ENCODE results near the gene IGF1.
"Not testable (repeated sequence)": the region's sequence is repeated elsewhere in the genome, so short reads cannot be mapped to it uniquely, and the experiment has no call there.

The IGF1 gene

DNA sequence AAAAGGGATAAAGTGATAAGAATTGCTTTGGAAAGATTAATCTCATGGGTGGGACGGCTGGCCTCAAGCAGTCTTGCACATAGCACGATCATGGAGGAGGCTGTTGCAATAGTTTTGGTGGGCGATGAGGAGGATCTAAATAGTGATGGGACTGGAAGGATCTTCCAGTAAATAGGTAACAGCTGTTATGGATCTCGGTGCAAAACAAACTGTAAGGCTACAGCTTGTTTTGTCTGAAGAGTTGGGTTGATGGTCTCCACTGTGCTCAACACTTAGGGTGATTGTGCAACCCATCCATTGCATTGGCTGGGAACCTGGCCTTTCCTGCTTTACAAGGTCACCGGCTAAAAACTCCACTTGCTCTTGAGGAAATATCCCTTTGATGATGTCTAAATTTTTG is 21.0 kb downstream of the IGF1 start:
- no peak for DNase-seq

DNA sequence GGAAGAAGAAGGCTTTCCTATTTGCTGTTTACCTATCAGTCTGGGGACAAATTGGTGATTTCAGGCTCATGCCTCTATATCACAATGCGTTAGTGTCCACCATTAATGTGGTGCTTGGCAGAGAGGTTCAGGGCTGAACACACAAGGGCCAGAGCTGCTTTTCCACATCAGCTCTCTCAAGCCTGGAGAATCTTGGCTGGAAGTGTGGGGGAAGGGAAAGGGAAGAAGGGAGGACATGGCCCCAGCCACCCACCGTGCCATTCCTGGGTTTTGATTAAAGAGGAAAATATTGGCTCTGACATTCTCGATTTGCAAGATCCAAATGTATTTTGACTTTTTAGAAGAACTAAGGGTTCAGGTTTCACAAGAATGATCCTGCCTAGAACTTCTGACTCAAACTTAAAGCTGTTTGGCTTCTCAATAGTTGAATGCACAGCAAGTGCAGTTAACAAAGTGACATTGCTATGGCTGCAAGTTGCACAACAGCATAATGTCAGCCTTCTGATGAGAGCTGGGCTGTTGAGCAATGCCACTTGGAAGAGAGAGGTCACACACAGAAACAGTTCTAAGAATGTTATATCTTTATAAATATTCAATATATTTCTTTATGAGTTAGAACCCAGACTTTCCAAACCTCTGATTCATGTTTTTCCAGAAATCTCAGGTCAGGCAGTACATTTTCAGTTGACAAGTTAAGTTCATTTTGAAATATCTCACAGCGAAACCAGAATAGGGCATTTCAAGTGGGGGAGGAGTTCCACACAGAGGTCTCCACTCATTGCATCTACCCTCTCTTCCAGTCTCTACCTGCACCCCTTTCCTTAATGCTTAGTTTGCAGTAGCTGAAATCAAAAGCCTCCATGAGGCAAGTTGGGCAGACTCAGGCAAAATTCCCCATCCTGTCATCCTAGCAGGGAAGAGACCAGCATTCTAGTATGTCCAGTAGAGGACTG is 25.3 kb downstream of the IGF1 start:
- DNase-seq, result no peak

DNA sequence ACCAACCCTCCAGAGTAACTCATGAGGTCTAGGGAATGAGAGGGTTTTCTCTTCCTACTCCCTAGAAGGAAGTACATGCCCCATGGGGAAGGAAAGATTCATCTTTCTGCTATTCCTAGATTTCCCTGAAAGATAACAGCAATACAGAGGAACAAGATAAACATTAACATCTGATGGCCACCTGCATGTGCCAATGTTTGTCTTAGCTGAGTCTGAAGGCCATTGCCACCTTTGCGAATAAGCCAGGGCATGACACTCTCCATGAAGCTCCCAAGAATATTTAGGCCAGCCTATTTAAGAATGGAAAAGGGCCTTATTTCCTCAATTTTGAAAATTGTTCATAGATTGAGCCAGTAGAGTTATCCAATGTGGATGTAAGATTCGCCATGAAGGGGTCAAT is 26.0 kb downstream of the IGF1 start:
- no peak for DNase-seq

DNA sequence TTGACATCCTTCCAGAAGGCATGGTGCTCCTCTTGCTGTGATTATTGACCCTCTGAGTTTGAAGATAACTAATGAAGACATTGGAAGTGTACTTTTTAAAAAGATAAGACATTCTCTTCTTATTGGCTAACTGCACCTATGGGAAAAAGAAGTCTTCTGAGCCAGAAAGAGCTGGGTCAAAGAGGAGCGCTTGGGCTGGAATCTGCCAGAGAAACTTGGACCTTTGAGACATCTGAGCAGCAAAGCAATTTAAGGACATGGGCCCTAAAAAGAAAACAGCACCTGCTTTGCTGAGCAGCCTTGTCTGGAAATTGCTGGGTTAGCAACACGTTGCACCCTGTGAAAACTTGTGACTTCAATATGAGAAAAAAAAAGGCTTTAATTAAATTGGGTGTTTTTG is 27.8 kb downstream of the IGF1 start:
- DNase-seq, result no peak

DNA sequence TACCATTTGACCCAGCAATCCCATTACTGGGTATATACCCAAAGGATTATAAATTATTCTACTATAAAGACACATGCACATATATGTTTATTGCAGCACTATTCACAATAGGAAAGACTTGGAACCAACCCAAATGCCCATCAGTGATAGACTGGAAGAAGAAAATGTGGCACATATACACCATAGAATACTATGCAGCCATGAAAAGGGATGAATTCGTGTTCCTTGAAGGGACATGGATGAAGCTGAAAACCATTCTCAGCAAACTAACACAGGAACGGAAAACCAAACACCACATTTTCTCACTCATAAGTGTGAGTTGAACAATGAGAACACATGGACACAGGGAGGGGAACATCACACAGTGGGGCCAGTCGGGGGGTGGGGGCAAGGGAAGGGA is 31.3 kb downstream of the IGF1 start:
- DNase-seq, result not testable (repeated sequence)

DNA sequence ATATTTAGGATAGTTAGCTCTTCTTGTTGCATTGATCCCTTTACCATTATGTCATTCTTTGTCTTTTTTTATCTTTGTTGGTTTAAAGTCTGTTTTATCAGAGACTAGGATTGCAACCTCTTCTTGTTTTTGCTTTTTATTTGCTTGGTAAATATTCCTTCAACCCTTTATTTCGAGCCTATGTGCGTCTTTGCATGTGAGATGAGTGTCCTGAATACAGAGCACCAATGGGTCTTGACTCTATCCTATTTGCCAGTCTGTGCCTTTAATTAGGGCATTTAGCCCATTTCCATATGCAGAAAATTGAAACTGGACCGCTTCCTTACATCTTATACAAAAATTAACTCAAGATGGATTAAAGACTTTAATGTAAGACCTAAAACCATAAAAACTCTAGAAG is 32.9 kb downstream of the IGF1 start:
- not testable (repeated sequence) for DNase-seq

DNA sequence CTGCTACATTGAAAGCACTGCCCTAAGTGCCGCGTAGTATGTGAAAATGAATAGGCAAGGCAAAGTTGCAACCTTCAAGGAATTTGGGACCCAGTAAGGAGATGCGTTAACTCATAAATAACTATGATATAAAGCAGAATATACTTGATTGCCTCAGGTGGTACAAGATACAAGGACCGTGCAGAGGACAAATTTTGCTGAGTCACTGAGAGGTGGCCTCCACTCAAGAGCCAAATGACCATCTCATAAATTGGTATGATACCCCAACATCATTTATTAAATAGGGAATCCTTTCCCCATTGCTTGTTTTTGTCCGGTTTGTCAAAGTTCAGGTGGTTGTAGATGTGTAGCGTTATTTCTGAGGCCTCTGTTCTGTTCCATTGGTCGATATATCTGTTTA is 35.7 kb downstream of the IGF1 start:
- DNase-seq, result no peak

DNA sequence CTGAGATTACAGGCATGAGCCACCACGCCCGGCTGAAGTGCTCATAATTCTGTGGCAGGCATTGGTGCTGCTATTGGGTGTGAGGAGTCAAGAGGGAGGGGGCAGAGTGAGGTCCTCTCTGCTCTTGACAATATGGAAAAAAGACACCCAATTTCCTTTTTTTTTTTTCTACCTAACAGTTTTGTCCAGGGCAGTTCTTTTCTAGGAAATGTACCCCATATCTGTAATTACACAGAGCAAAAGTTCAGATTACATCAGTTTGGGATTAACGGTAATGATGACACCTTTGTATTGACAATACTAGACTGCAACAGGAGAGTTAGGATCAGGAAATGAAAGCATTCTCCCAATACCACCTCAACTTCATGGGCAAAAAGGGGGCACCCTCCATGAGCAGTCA is 36.3 kb downstream of the IGF1 start:
- DNase-seq, result no peak

DNA sequence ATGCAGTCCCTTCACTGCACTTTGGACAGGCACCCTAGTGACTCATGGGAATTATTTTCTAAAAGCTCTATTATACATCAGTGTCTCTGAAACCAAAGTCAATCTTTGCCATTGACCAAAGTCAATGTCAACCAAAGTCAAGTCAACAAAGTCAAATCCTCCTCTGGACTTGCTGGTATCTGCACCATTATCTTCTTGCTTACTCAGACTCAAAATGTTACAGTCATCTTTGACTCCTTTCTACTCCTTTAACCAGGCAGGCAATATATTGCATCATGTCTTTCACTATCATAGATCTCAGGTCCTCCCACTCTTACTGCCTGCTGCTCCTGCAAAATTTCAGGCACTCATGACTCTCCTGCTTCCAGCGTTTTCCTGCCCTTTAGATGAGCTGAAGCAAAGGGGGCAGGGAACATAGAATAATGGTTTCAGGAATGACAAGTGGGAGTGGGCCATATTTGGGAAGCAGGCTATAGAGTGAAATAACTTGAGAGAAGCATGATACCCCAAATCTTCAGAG is 39.2 kb downstream of the IGF1 start:
- DNase-seq, result no peak

DNA sequence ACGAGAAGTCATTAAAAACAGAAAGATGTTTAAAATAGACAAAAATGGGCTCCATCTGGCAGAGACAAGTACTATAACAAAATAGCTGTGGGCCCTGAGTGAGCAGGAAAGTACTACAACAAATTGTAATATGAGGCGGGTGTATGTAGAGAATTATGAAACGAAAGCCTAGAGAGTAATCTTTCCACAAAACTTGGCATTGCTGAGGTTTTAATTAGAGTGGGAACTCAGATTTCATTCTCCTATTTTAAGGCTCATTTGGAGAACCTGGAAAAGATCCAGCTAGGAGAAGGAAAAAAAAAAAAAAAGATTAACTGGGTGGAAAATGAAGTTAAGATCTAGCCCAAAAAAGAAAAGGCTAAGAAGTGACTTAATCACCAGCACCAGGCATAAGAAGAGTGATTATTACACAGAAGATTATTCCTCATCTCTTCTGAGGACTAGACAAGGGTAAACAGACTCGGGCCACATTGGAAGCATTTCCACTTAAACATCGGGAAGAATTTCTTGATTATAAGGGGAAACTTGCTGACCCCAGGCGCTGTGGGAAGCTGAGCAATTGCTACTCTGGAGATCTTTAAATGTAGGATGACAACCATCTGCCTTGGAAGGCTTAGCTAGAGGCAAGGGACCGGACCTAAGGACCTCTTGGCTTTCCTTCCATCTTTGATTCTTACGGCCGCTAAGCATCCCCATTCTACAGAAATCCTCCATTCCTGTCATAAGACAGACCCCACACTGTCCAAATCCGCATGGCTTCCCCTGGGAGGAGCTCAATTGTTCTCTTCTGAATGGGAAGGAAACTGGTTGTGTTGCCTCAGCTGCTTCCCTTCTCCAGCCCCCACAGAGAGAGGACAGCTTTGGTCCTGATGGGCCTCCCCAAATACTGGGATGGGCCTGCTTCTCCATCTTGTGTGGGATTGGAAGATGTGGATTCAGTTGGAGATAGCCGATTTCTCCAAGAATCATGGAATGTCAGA is 40.6 kb downstream of the IGF1 start:
- no peak for DNase-seq

DNA sequence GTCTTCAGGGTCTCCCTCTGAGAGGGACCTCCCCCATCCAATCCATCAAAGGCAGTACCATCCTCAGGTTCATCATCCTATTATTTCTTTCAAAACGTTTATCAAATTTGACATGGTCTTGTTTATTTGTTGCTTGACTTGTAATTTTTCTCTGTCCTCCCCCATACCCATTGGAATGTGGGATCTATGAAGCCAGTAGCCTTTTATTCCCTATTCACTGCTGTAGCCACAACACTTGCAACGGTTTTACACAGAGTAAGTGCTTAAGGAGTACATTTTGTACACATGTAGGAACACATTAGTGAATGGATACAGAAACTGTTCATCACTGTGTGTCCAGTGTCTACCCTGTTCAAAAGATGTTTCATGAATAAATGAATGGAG is 41.5 kb downstream of the IGF1 start:
- DNase-seq, result no peak

DNA sequence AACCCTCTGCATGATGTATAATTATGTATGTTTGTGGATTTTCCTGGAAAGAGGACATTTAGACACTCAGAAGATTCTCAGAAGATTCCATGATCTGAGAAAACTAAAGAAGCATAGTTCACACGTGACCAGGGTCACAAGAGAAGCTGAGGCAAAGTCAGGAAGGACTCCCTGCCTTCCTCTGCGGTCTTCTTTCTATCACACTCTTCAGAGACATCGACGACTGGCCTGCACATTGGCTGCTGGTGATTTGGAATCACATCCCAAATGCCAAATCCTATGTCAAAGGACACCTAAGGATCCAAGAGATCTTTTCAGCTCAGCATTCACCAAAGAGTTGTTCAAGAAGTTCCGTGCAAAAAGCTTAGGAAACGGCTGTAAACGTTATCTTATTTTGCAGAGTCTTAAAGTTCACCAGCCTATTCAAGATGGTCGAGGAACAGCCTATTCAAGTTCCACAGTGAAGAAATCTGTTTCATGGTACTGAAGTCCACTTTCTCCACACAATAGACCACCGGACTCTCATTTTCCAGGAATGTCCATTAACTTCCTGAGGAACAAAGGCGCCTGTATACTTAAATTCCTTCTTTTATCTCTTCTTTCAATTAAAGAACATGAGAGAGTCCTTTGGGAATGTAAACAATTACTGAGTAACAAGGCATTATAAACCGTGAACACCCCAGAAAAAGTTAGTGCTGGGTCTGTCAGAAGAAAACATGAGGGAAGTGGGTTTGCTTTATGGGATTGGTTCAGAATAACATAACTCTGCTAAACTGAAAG is 42.1 kb downstream of the IGF1 start:
- DNase-seq, result no peak

DNA sequence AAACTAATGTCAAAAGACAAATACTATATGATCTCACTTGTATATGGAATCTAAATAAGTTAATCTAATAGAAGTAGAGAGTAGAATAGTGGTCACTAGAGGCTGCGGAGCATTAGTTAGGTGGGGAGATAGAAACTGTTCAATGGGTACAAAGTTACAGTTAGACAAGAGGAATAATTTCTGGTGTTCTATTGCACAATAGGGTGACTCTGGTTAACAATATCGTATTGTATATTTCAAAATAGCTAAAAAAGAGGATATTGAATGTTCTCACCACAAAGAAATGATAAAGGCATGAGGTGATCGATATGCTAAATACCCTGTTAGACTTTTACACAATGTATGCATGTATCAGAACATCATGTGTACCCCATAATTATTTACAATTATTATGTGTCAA is 42.9 kb downstream of the IGF1 start:
- DNase-seq, result no peak

DNA sequence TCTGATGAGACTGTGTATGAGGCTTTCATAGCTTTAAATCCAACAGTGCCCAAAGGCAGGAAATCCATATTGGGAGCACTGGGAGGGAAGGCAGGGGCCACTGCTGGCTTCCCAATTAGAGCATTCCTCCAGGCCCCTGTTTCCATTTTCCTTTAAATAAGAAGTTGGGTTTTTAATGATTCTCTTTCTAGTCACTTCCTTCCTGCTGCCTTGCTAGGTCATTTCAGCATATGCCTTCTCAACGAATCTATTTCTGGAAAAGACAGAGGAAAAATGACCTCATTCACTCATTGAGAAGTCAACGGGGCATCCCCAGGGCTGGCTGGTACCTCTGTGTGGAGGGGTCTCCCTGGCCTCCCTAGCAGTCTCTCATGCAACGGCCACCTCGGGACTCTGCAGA is 43.5 kb downstream of the IGF1 start:
- no peak for DNase-seq

DNA sequence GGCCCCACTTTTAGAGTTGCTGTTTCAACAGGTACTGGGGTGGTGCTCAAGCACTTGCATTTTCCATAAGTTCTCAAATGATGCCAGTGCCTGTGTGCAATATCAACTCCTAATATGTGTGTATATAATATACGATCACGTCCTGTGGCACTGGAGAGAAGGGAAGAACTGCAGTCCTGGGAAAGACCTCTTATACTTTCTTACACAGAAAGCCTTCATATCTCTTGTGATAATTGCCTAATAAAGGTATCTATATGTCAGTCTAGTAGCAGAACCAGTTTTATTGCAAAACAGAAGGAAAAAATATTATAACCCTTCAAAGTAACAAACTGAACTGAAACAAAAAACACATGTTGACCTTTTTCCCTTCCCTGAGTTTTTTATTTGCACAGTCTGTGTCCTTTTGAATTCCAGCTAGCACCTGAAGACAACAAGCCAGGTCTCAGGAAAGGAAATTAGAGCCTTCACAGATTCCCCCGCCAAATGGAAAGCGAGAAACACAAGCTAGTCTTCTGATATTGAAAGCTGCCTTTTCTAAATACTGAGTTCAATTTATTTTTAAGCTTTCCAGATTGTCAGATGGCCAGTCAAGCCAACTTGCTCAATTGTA is 44.4 kb downstream of the IGF1 start:
- DNase-seq, result no peak

DNA sequence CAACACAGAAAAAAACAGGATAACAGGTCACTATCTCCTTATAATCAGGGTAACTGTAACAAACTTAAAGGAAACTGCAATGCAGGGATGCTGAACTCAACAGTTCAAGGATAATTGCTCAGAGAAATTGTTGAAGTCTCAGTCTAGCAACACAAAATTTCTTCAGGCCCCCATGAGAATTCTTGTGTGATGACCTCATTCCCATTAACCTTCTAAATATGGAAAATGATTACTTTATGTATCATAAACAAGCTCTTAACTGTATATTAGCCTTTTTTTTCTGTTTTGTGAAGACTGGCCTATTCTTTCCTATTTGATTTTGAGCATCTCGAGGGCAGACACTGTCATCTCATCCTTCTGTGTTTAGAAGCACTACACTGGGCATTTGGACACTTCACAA is 47.1 kb downstream of the IGF1 start:
- no peak for DNase-seq

DNA sequence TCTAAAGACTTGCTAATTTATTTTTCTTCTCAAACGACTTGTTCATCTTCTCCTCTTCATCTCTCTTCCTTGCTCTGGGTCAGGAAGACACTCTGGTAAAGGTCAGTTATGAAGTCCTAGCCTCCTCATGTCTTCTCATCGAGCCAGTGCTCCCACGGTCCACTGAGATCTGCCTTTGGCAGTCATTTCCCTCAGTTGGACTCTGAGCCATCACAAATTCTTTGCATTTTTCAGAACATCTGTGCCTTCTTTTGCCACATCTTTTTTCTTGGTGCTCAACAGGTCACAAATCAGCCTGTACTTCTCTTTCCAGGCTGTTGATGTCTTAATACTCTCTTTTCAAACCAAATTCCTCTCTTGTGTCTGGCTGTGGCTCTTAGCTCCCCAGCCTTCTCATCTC is 49.7 kb downstream of the IGF1 start:
- no peak for DNase-seq

DNA sequence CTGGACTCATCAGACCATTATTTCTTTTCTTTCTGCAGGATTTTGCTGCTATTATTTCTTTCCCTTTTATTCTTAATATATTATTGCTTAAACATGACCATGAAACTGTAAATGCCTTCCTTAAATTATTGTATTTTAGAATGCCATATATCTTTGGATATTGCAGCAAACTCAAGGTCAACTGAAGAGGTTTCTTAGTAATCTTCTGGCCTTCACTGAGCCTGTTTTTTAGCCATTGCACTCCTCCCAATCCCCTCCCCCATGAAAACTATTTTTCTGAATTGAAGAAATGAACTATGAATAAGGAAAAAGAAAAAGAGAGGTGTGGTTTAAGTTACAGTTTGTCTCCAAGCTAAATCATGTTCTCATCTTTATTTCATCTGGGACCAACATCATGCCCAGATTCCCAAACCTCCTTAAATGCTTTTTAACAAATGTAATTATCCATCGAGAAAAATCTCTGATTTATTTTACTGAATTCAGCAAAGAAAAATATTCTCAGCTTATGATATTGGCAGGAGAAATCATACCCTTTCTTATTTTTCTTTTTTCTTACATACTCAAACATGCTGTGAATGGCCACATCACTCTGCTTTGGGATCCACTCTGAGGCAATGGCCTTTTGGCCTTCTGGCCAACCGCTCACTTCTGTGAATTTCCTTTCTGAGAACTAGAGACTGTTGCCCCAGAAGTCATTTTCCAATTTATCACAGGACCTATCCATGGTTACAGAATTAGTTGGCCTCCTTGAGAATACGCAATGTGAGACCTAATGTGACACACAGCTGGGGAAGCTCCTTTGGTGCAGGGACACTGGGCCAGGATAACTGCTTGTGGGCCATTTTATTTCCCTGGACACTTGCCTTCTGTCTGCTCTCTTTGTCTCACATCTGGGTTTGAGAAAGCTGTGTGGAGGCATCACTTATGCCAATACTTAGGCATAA is 50.9 kb downstream of the IGF1 start:
- no peak for DNase-seq

DNA sequence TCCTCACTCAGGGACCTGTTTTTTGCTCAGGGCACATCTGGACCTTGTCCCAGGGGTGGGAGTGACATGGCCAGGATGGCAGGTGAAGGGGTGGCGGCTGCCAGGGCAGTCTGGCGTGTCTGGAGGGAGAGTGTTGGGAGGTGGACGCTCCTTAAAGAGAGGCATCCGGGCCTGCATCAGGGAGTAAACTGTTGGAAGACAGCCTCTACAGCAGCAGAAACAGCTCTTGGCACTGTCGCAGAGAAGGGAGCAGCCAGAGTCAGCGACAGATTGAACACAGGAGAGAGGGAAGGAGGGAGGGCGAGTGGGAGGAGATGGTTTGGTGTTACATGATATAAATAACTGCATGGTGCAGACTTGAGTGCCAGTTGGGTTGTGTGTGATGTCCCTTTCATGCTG is 52.8 kb downstream of the IGF1 start:
- no peak for DNase-seq

DNA sequence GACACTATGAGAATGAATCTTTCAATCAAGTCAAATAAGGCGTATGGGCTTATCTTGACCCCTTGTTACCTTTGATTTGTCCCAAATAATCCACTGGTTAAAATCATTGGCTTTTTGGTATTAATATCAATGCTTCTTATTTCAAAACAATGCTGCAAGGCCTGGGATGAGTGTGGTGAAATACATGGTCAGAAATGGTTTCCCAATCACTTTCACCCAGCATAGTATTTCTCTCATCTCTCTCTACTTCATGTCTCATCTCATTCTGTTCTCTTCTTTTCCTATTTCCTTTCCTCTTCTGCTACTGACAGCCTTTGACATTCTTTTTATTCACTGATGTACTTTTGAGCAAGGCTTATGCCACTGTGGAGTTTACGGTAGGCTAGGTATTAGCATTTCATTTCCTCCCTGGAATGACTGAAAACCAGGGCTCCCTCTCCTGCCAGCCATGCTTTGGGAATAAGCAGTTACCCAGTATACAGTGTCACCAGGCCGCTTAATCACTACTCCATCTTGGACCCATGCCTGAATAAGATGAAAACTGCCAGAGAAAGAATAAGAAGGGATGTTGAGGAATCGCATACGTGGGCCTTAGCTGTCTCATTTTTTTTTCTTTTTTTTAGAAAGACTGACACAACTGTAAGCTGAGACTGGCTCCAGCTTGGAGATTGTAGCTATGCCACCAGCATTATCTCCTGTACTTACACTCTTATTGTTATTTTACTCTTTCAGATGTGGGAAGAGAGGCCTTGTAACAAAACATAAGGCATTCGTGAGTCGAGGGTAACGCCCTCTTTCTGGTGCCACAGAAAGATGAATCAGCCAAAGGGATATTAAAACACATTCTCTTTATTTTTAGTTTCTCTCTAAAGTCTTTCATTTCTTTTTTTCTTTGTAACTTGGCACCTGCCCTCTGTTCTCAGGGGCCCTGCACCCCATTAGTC is 53.5 kb downstream of the IGF1 start:
- DNase-seq, result no peak
